Adrenal gland (tissue), 5 donors: ENCODE data around the gene MLLT6.

Experiments used
- CTCF ChIP-seq, 6 experiments: fragments of 450-650 bp in 4 of 6; fragments of 200-600 bp in 2 of 6; sonication (generic) in 1 of 6; IDR thresholded peaks; 1 replicate in 5 of 6; 2 replicates in 1 of 6; pipeline versions ENCODE4 v1.5.1 to v1.8.0; 2016 to 2021; ENCODE audit warnings: antibody characterized with exemption in 6 of 6, mild to moderate bottlenecking in 2 of 6, moderate library complexity in 1 of 6
- POLR2A ChIP-seq, 2 donors: fragments of 450-650 bp; IDR thresholded peaks; one replicate each; pipeline ENCODE4 v1.6.1; 2017; ENCODE audit warnings: antibody characterized with exemption in 2 of 2, mild to moderate bottlenecking in 2 of 2, moderate library complexity in 1 of 2
- donor health status: DM: no; HTN: no; CAD: no.

GRCh38 chr17:38746849-38747462 lies 41.9 kb downstream of the MLLT6 start:
- TF ChIP-seq CTCF (IDR thresholded peaks at IDR 0.05), result no peak
- TF ChIP-seq POLR2A (IDR thresholded peaks at IDR 0.05), result no peak
